Measurements from ENCODE around the gene KIF6.

GRCh38 chr6:39702265-39702664, 22.9 kb downstream of the KIF6 start:
- TF ChIP-seq POLR2A (IDR thresholded peaks at IDR 0.05) (no peak), EP300 (IDR thresholded peaks at IDR 0.05; ENCODE audit: low read depth) (no peak), POLR2AphosphoS5 (IDR thresholded peaks at IDR 0.05) (no peak)
- TF ChIP-seq, protein P1, sequence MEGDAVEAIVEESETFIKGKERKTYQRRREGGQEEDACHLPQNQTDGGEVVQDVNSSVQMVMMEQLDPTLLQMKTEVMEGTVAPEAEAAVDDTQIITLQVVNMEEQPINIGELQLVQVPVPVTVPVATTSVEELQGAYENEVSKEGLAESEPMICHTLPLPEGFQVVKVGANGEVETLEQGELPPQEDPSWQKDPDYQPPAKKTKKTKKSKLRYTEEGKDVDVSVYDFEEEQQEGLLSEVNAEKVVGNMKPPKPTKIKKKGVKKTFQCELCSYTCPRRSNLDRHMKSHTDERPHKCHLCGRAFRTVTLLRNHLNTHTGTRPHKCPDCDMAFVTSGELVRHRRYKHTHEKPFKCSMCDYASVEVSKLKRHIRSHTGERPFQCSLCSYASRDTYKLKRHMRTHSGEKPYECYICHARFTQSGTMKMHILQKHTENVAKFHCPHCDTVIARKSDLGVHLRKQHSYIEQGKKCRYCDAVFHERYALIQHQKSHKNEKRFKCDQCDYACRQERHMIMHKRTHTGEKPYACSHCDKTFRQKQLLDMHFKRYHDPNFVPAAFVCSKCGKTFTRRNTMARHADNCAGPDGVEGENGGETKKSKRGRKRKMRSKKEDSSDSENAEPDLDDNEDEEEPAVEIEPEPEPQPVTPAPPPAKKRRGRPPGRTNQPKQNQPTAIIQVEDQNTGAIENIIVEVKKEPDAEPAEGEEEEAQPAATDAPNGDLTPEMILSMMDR (IDR thresholded peaks at IDR 0.05): no peak
